IMR-90 (cell line): ENCODE data around the gene HES7. TPM values are rescaled to one million over a fixed set of nuclear protein-coding genes. Genes with fewer than 3 reads are reported as not detected.
A peak's percentile ranks its signal among the peaks of the same experiment; 100 is the strongest.

Experiments used
- ATAC-seq: fragments of 200-7000 bp; cut with Tn5 transposase; 2 replicates; pipeline ENCODE4 v1.9.1; 2020; ENCODE audit warnings: low read depth, mild to moderate bottlenecking, moderate library complexity
- BruUV-seq: library from RNA; stranded (reverse); fragments of 400-500 nt; replicated peaks from 2 replicates; lab custom pipeline; 2021; lab: Mats Ljungman, UMichigan
- CTCF ChIA-PET: fragments of 300-600 bp; formaldehyde crosslinking; extraction: SDS; loops from one replicate; lab custom pipeline; 2021; ENCODE audit warnings: antibody characterized with exemption; lab: Yijun Ruan, JAX
- POLR2A ChIA-PET: fragments of 300-600 bp; sonication (Branson Sonifier 250); formaldehyde crosslinking; loops from one replicate; lab custom pipeline; 2022; ENCODE audit warnings: antibody characterized with exemption; ENCODE audit not compliant: unreplicated experiment; lab: Charles Lee
- DNase-seq: peaks from one replicate; pipeline ENCODE4 v3.0.0; 2013
- H2AFZ ChIP-seq: replicated peaks from 2 replicates; pipeline ENCODE3; 2013; ENCODE audit warnings: low read length, mild to moderate bottlenecking; ENCODE audit not compliant: poor library complexity
- H2AK5ac ChIP-seq: 2 replicates; pipeline ENCODE4 v1.6.1; 2013; ENCODE audit warnings: low read depth, low read length, inconsistent platforms
- H2AK9ac ChIP-seq: replicated peaks from 2 replicates; pipeline ENCODE3; 2013; ENCODE audit warnings: mild to moderate bottlenecking, low read depth, low read length, moderate library complexity; ENCODE audit not compliant: poor library complexity
- H2BK120ac ChIP-seq: 2 replicates; pipeline ENCODE4 v1.6.1; 2013; ENCODE audit warnings: low read depth, low read length, inconsistent platforms
- H2BK15ac ChIP-seq: 3 replicates; pipeline ENCODE4 v1.6.1; 2013; ENCODE audit warnings: low read depth, low read length, inconsistent platforms
- H2BK20ac ChIP-seq: 2 replicates; pipeline ENCODE4 v1.6.1; 2013; ENCODE audit warnings: low read depth, mild to moderate bottlenecking, inconsistent platforms, low read length, moderate library complexity
- H2BK5ac ChIP-seq: 2 replicates; pipeline ENCODE4 v1.6.1; 2013; ENCODE audit warnings: mild to moderate bottlenecking, low read depth, low read length, inconsistent platforms; ENCODE audit not compliant: poor library complexity, severe bottlenecking
- H3K14ac ChIP-seq: replicated peaks from 2 replicates; pipeline ENCODE4 v1.6.1; 2013; ENCODE audit warnings: low read depth, low read length, inconsistent platforms
- H3K18ac ChIP-seq: 2 replicates; pipeline ENCODE4 v1.6.1; 2013; ENCODE audit warnings: low read depth, low read length, control low read depth
- H3K23ac ChIP-seq: 2 replicates; pipeline ENCODE4 v1.6.1; 2013; ENCODE audit warnings: low read depth, low read length, inconsistent platforms
- H3K27ac ChIP-seq: 2 replicates; pipeline ENCODE4 v1.5.1; 2013; ENCODE audit warnings: mild to moderate bottlenecking, control low read depth, low read length; ENCODE audit not compliant: insufficient read depth
- H3K27me3 ChIP-seq: 2 replicates; pipeline ENCODE4 v1.6.1; 2013; ENCODE audit warnings: low read length; ENCODE audit not compliant: control insufficient read depth, insufficient read depth
- H3K36me3 ChIP-seq: 2 replicates; pipeline ENCODE4 v1.6.1; 2013; ENCODE audit warnings: low read length, mixed read lengths; ENCODE audit not compliant: control insufficient read depth, insufficient read depth
- H3K4ac ChIP-seq: 2 replicates; pipeline ENCODE4 v1.6.1; 2013; ENCODE audit warnings: low read depth, low read length, inconsistent platforms
- H3K4me1 ChIP-seq: 2 replicates; pipeline ENCODE4 v1.6.1; 2013; ENCODE audit warnings: low read length, mixed read lengths; ENCODE audit not compliant: control insufficient read depth, insufficient read depth
- H3K4me2 ChIP-seq: 2 replicates; pipeline ENCODE4 v1.6.1; 2013; ENCODE audit warnings: low read depth, mild to moderate bottlenecking, control low read depth, low read length, moderate library complexity
- H3K4me3 ChIP-seq: 2 replicates; pipeline ENCODE4 v1.5.1; 2013; ENCODE audit warnings: low read depth, mild to moderate bottlenecking, control low read depth, low read length, moderate library complexity; ENCODE audit not compliant: insufficient read depth
- H3K56ac ChIP-seq: 2 replicates; pipeline ENCODE4 v1.6.1; 2013; ENCODE audit warnings: low read length, inconsistent platforms; ENCODE audit not compliant: insufficient read depth; ENCODE audit errors: extremely low read depth
- H3K79me1 ChIP-seq, 2 experiments: 2 replicates each; pipeline ENCODE4 v1.6.1; 2013; ENCODE audit warnings: low read length in 2 of 2, inconsistent platforms in 1 of 2, low read depth in 1 of 2
- H3K9ac ChIP-seq: 2 replicates; pipeline ENCODE4 v1.6.1; 2013; ENCODE audit warnings: low read depth, low read length, control low read depth
- H3K9me1 ChIP-seq: 2 replicates; pipeline ENCODE4 v1.6.1; 2013; ENCODE audit warnings: low read length, inconsistent platforms; ENCODE audit not compliant: insufficient read depth
- H3K9me3 ChIP-seq: 2 replicates; pipeline ENCODE4 v1.6.1; 2013; ENCODE audit warnings: low read length; ENCODE audit not compliant: control insufficient read depth, insufficient read depth
- H4K20me1 ChIP-seq: 2 replicates; pipeline ENCODE4 v1.6.1; 2013; ENCODE audit warnings: low read length, inconsistent platforms; ENCODE audit not compliant: insufficient read depth
- H4K5ac ChIP-seq: 2 replicates; pipeline ENCODE4 v1.6.1; 2013; ENCODE audit warnings: mild to moderate bottlenecking, low read depth, low read length, control low read depth
- H4K8ac ChIP-seq, 2 experiments: 2 replicates each; pipeline ENCODE4 v1.6.1; 2013; ENCODE audit warnings: low read depth in 2 of 2, low read length in 2 of 2, control low read depth in 1 of 2, inconsistent platforms in 1 of 2
- H4K91ac ChIP-seq: 2 replicates; pipeline ENCODE4 v1.6.1; 2013; ENCODE audit warnings: low read depth, low read length, inconsistent platforms; ENCODE audit not compliant: insufficient read depth
- BHLHE40 ChIP-seq: fragments of 150-350 bp; IDR thresholded peaks from 2 replicates; pipeline ENCODE4 v1.6.1; 2016; ENCODE audit warnings: mild to moderate bottlenecking, low read depth, low read length
- CEBPB ChIP-seq: IDR thresholded peaks from 2 replicates; pipeline ENCODE4 v1.6.1; 2012; ENCODE audit warnings: low read depth, low read length, improper control_type of control experiment
- CHD1 ChIP-seq: IDR thresholded peaks from 2 replicates; pipeline ENCODE4 v1.6.1; 2012; ENCODE audit warnings: low read depth, low read length, improper control_type of control experiment
- CTCF ChIP-seq: conservative IDR thresholded peaks from 2 replicates; pipeline ENCODE4 v1.5.1; 2012; ENCODE audit warnings: mild to moderate bottlenecking, low read depth, low read length, improper control_type of control experiment
- FOS ChIP-seq: fragments of 150-350 bp; IDR thresholded peaks from 2 replicates; pipeline ENCODE4 v1.6.1; 2016; ENCODE audit warnings: low read depth, low read length
- MAFK ChIP-seq: IDR thresholded peaks from 2 replicates; pipeline ENCODE4 v1.6.1; 2012; ENCODE audit warnings: low read depth, low read length, improper control_type of control experiment
- MXI1 ChIP-seq: IDR thresholded peaks from 2 replicates; pipeline ENCODE4 v1.6.1; 2012; ENCODE audit warnings: low read depth, mild to moderate bottlenecking, low read length, moderate library complexity, borderline replicate concordance
- NFE2L2 ChIP-seq: fragments of 150-350 bp; IDR thresholded peaks from 2 replicates; pipeline ENCODE4 v1.6.1; 2016; ENCODE audit warnings: low read depth, mild to moderate bottlenecking, low read length
- POLR2A ChIP-seq: IDR thresholded peaks from 2 replicates; pipeline ENCODE4 v1.6.1; 2012; ENCODE audit warnings: mild to moderate bottlenecking, low read depth, low read length
- RAD21 ChIP-seq: IDR thresholded peaks from 2 replicates; pipeline ENCODE4 v1.6.1; 2012; ENCODE audit warnings: low read length, improper control_type of control experiment
- RCOR1 ChIP-seq: IDR thresholded peaks from 2 replicates; pipeline ENCODE4 v1.6.1; 2012; ENCODE audit warnings: mild to moderate bottlenecking, low read length, improper control_type of control experiment; ENCODE audit not compliant: insufficient replicate concordance
- RFX5 ChIP-seq: IDR thresholded peaks from 2 replicates; pipeline ENCODE4 v1.8.0; 2012; ENCODE audit warnings: low read depth, mild to moderate bottlenecking, low read length, moderate library complexity
- SMC3 ChIP-seq: fragments of 150-350 bp; IDR thresholded peaks from 2 replicates; pipeline ENCODE4 v1.6.1; 2016; ENCODE audit warnings: low read depth, mild to moderate bottlenecking, antibody characterized with exemption, low read length, moderate library complexity
- USF2 ChIP-seq: fragments of 150-350 bp; IDR thresholded peaks from 2 replicates; pipeline ENCODE4 v1.6.1; 2017; ENCODE audit warnings: mild to moderate bottlenecking, antibody characterized with exemption, low read length, low read depth
- WGBS, 2 experiments: methylation state at CpG; one replicate each; pipeline versions ENCODE4 v1.1.5 to v1.1.7; 2013; ENCODE audit warnings: missing lambda C conversion rate in 2 of 2; ENCODE audit not compliant: insufficient read length in 1 of 2; ENCODE audit errors: extremely low coverage in 2 of 2; 5-methylcytosine and 5-hydroxymethylcytosine counted together
- dilution Hi-C: fragments of 300-500 bp; cut with HindIII; formaldehyde crosslinking; loops from one replicate; pipeline ENCODE4 v1.14.3; 2018; ENCODE audit warnings: low sequenced_read_pairs; ENCODE audit not compliant: unreplicated experiment
- in situ Hi-C: fragments of 300-500 bp; cut with MboI; formaldehyde crosslinking; loops from 3 replicates; pipeline ENCODE4 v1.14.3; 2019; ENCODE audit warnings: low sequenced_read_pairs, inconsistent platforms, mixed read lengths
- intact Hi-C: fragments of 100-400 bp; cut with micrococcal nuclease; formaldehyde crosslinking; loops from 2 replicates; pipeline ENCODE4 v1.10.0; 2022
- polyA plus RNA-seq, 3 experiments: library from polyadenylated mRNA; depleted of rRNA; stranded (reverse); fragments of >200 nt; gene quantifications; 2 replicates each; pipeline ENCODE4 v1.2.3, GENCODE V29; 2012; ENCODE audit warnings: low replicate concordance in 1 of 3
- total RNA-seq: library from RNA; depleted of rRNA; stranded (reverse); fragments of >200 nt; gene quantifications from 2 replicates; pipeline ENCODE4 v1.2.3, GENCODE V29; 2012
- TF ChIP-seq, protein P1 (sequence below): fragments of 150-350 bp; IDR thresholded peaks from 2 replicates; pipeline ENCODE4 v1.6.1; 2016; ENCODE audit warnings: low read depth, mild to moderate bottlenecking, low read length, moderate library complexity, borderline replicate concordance

Gene HES7
- total and polyA plus RNA-seq, 2 of the 4 experiments (the other 2 are of a cell fraction): 0.43 TPM; not detected in 1

GRCh38 chr17:8133399-8133798, 9.5 kb upstream of the HES7 start:
- Histone ChIP-seq H3K56ac (no peak overlapping the region), H2BK20ac (no peak overlapping the region), H3K9me3 (no peaks in the 10 kb centered on the region), H2BK120ac (no peak overlapping the region), H2AK9ac (no peak overlapping the region), H3K18ac (no peak overlapping the region), H3K27ac (no peak overlapping the region), H3K4me3 (no peak overlapping the region), H4K8ac (no peak overlapping the region), H3K36me3 (no peaks in the 10 kb centered on the region), H4K20me1 (no peaks in the 10 kb centered on the region), H3K27me3 (no peaks in the 10 kb centered on the region), H2AFZ (peak overlapping the region; percentile 61), H2BK15ac (no peak overlapping the region), H4K5ac (peak overlapping the region; percentile 23; the same call in 1 of the 2 replicates), H3K23ac (no peak overlapping the region), H3K14ac (no peak overlapping the region), H2AK5ac (0 out of 2 replicates have a peak overlapping the region, but pooled peaks have one; percentile 23), H3K4me2 (no peak overlapping the region), H3K9me1 (peaks cover 3% of the 10 kb centered on the region), H4K91ac (no peak overlapping the region), H2BK5ac (no peak overlapping the region), H3K9ac (no peak overlapping the region), H3K4me1 (peaks cover 4% of the 10 kb centered on the region), H3K79me1 (no peaks in the 10 kb centered on the region), H3K4ac (no peak overlapping the region)
- no TSS peak for BruUV-seq
- intact Hi-C loops: no loop called here
- POLR2A ChIA-PET: no interaction called here
- in situ Hi-C loops: no loop called here
- dilution Hi-C loops: no loop called here
- 89% methylated on average over 3 of the region's 12 CpGs; no CpG with 5 or more reads in 1 of the 2 experiments for WGBS, 2 experiments
- DNase-seq (no peak), ATAC-seq (no peak)
- CTCF ChIA-PET: no interaction called here
- no peak for TF ChIP-seq USF2
- no peak for TF ChIP-seq CTCF
- TF ChIP-seq SMC3: no peak
- TF ChIP-seq NFE2L2: no peak
- TF ChIP-seq, protein P1, sequence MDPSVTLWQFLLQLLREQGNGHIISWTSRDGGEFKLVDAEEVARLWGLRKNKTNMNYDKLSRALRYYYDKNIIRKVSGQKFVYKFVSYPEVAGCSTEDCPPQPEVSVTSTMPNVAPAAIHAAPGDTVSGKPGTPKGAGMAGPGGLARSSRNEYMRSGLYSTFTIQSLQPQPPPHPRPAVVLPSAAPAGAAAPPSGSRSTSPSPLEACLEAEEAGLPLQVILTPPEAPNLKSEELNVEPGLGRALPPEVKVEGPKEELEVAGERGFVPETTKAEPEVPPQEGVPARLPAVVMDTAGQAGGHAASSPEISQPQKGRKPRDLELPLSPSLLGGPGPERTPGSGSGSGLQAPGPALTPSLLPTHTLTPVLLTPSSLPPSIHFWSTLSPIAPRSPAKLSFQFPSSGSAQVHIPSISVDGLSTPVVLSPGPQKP: no peak
- no peak for TF ChIP-seq RCOR1
- TF ChIP-seq CEBPB: no peak
- no peak for TF ChIP-seq RAD21
- TF ChIP-seq POLR2A: no peak
- no peak for TF ChIP-seq FOS
- no peak for TF ChIP-seq CHD1
- TF ChIP-seq MXI1: no peak
- no peak for TF ChIP-seq MAFK
- no peak for TF ChIP-seq BHLHE40
- no peak for TF ChIP-seq RFX5
